ENCODE data around the gene MYH7B. TPM values are rescaled to one million over a fixed set of nuclear protein-coding genes. Genes with fewer than 3 reads are reported as not detected.
A peak's percentile ranks its signal among the peaks of the same experiment; 100 is the strongest.

Gene MYH7B
- total RNA-seq, 1 donor from 2014 or later: 1.3 TPM

DNA sequence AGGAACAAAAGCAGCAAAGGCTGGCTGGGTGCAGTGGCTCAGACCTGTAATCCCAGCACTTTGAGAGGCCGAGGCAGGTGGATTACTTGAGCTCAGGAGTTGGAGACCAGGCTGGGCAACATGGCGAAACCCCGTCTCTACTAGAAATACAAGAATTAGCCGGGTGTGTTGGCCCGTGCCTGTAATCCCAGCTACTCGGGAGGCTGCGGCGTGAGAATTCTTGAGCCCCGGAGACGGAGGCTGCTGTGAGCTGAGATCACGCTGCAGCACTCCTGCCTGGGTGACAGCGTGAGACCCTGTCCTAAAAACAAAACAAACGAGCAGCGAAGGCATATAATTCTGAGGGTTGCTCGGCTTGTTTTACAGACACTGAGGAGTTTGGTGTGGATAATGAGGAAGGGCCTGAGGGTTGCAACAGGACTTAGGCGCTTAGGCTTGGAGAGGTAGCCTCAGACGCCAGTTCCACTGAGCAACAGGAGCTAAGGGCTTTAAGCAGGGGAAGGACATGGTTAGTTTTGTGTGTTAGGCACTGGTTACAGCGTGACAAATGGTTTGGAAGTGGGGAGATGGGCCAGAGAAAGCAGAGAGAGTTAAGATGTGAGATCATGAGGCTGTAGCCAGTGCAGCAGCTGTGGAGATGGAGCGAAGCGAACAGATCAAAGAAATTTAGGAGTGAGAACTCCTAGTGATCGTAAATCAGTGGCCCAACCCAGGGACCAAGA, 1.2 kb downstream of the MYH7B start:
- no peaks in the 10 kb centered on the region for H3K9me3 Mint-ChIP-seq
- no peaks in the 10 kb centered on the region for H3K27me3 Mint-ChIP-seq (ENCODE audit: low read depth)
- DNase-seq (ENCODE audit: low spot score in 2 of 2, unreplicated experiment in 2 of 2): no peak
- peaks cover 37% of the 10 kb centered on the region for H3K4me1 Mint-ChIP-seq
- no peak for TF ChIP-seq CTCF (IDR thresholded peaks at IDR 0.05; ENCODE audit: unreplicated experiment)
- no peak overlapping the region for H3K4me3 Mint-ChIP-seq
- H3K27ac Mint-ChIP-seq: peak overlapping the region; percentile 99
- no peaks in the 10 kb centered on the region for H3K36me3 Mint-ChIP-seq

DNA sequence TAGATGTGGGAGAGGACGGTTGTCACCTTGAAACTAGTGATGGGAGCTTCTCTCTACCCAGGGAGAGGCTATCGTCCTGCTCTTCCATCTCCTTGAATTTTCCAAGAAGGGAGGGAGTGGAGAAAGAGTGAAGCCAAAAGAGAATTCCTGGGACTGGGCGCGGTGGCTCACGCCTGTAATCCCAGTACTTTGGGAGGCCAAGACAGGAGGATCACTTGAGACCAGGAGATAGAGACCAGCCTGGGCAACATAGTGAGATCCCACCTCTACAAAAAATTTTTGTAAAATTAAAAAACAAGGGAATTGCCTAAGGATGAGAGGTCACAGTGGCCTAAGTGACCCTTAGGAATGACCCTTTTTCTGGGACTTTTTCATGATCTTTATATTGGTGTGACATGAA, 8.8 kb downstream of the MYH7B start:
- Mint-ChIP-seq H3K4me3 (no peak overlapping the region), H3K36me3 (no peaks in the 10 kb centered on the region), H3K9me3 (no peaks in the 10 kb centered on the region), H3K4me1 (peaks cover 7% of the 10 kb centered on the region), H3K27me3 (ENCODE audit: low read depth) (no peaks in the 10 kb centered on the region), H3K27ac (no peak overlapping the region)
- TF ChIP-seq CTCF (IDR thresholded peaks at IDR 0.05; ENCODE audit: unreplicated experiment): no peak
- DNase-seq (ENCODE audit: low spot score in 2 of 2, unreplicated experiment in 2 of 2): no peak

DNA sequence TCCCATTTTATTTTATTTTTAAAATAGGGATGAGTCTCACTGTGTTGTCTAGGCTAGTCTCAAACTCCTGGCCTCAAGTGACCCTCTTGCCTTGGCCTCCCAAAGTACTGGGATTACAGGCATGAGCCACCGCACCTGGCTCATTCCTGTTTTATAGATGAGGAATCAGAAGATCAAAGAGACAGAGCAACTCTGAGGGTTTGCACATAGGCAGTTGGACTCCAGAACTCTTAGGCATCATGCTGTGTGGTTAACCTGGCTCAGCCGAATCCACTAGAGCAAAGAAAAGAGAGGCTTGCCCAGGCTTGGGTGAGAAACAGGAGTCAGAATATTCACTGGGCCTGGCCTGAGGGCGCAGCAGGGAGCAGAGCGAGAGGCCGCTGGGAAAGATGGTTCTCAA, 9.4 kb downstream of the MYH7B start:
- Mint-ChIP-seq H3K9me3 (no peaks in the 10 kb centered on the region), H3K4me1 (peaks cover 11% of the 10 kb centered on the region), H3K27me3 (ENCODE audit: low read depth) (no peaks in the 10 kb centered on the region), H3K4me3 (no peak overlapping the region), H3K27ac (peak overlapping the region; percentile 63), H3K36me3 (no peaks in the 10 kb centered on the region)
- TF ChIP-seq CTCF (IDR thresholded peaks at IDR 0.05; ENCODE audit: unreplicated experiment): no peak
- DNase-seq (ENCODE audit: low spot score in 2 of 2, unreplicated experiment in 2 of 2): no peak

DNA sequence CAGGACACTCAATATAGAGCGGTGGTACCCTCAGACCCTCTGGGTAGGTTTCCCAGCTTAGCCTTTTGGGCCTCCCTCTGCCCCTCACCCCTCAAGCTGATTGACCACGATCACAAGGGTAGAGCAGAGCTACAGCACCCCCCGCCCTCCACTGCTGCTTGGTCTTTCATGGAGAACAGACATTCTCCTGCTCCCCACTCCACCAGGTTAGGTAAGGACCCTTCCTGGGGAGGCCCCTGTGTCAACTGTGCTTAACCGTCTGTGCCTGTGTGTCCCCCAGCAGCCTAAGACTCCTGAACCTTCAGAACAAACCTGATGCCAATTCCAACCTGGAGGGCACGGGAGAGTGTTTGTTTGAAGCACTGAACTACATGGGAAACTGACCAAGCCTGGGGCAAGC, 11.8 kb downstream of the MYH7B start:
- H3K9me3 Mint-ChIP-seq: no peaks in the 10 kb centered on the region
- TF ChIP-seq CTCF (IDR thresholded peaks at IDR 0.05; ENCODE audit: unreplicated experiment): no peak
- H3K27me3 Mint-ChIP-seq (ENCODE audit: low read depth): no peaks in the 10 kb centered on the region
- no peaks in the 10 kb centered on the region for H3K36me3 Mint-ChIP-seq
- H3K4me3 Mint-ChIP-seq: no peak overlapping the region
- DNase-seq (ENCODE audit: low spot score in 2 of 2, unreplicated experiment in 2 of 2): no peak
- peaks cover 24% of the 10 kb centered on the region for H3K4me1 Mint-ChIP-seq
- H3K27ac Mint-ChIP-seq: no peak overlapping the region

DNA sequence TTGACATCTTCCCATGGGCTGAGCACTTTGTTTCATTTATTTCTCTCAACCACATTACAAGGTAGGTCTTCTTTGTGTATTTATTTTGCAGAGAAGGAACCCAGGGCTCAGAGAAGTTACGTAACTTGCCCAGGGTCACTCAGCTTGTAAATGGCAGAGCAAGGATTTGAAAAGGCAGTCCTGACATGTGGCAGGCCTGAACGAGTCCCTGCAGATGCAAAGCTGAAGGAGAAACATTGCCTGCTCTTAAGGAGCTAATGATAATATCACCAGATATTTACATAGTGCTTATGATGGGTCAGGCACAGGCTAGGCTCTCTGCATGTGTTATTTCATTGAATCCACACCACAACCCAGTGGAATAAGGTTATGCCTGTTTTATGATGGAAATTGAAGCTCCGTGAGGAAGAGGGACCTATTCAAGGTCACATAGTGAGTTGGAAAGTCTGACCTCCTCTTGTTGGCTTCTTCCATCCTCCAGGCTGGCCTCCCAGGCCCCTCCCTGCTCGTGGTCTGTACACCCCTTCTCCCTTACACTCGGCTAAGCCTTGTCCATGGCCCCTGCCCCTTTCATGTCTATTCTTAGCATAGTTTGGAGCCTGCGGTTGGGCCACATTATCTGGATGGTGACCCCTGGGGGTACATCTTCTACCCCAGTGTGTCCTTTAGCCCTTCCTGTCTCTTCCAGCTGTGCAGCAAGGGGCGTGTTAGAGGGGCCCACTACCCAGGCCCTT, 12.5 kb downstream of the MYH7B start:
- peaks cover 29% of the 10 kb centered on the region for H3K4me1 Mint-ChIP-seq
- no peak for TF ChIP-seq CTCF (IDR thresholded peaks at IDR 0.05; ENCODE audit: unreplicated experiment)
- no peaks in the 10 kb centered on the region for H3K27me3 Mint-ChIP-seq (ENCODE audit: low read depth)

More for the DNA sequence above, 12.5 kb downstream of the MYH7B start:
- Mint-ChIP-seq H3K9me3 (no peaks in the 10 kb centered on the region), H3K36me3 (no peaks in the 10 kb centered on the region), H3K4me3 (no peak overlapping the region), H3K27ac (no peak overlapping the region)
- no peak for DNase-seq (ENCODE audit: low spot score in 2 of 2, unreplicated experiment in 2 of 2)
